WERI-Rb-1 (cell line): Measurements from ENCODE around the gene CEP126.
A peak's percentile ranks its signal among the peaks of the same experiment; 100 is the strongest.

Source experiments
- DNase-seq: peaks from one replicate; pipeline ENCODE4 v3.0.0-alpha.2; 2020
- H3K27ac ChIP-seq: fragments of 250-450 bp; sonication (Bioruptor Pico); 2 replicates; pipeline ENCODE4 v1.5.1; 2020; ENCODE audit warnings: mild to moderate bottlenecking, moderate library complexity
- H3K27me3 ChIP-seq: fragments of 250-450 bp; sonication (Bioruptor Pico); 2 replicates; pipeline ENCODE4 v1.5.1; 2021; ENCODE audit warnings: mild to moderate bottlenecking, low read depth, moderate library complexity; ENCODE audit not compliant: insufficient read depth, severe bottlenecking
- H3K36me3 ChIP-seq: fragments of 250-450 bp; sonication (Bioruptor Pico); 2 replicates; pipeline ENCODE4 v1.5.1; 2020; ENCODE audit warnings: mild to moderate bottlenecking, moderate library complexity
- H3K4me3 ChIP-seq: 2 replicates; pipeline ENCODE4 v1.5.1; 2011; ENCODE audit warnings: low read depth, mild to moderate bottlenecking, control low read depth, low read length
- H3K9me3 ChIP-seq: fragments of 250-450 bp; sonication (Bioruptor Pico); 2 replicates; pipeline ENCODE4 v1.5.1; 2021; ENCODE audit warnings: mild to moderate bottlenecking, moderate library complexity; ENCODE audit not compliant: severe bottlenecking
- TF ChIP-seq, protein P1 (sequence below): IDR thresholded peaks from 2 replicates; pipeline ENCODE4 v1.5.1; 2011; ENCODE audit warnings: low read depth, mild to moderate bottlenecking, control low read depth, inconsistent platforms, low read length

CEP126 gene

GRCh38 chr11:101916422-101916821, 1.6 kb downstream of the CEP126 start, which contains the start of gene ANGPTL5:
Gene ANGPTL5, minus strand, starts transcription at chr11:101916522. Its CDS starts 8,613 bp downstream, at chr11:101907909.
- DNase-seq = no peak
- H3K27ac ChIP-seq = peak within 1 kb of the TSS; percentile 60

DNA sequence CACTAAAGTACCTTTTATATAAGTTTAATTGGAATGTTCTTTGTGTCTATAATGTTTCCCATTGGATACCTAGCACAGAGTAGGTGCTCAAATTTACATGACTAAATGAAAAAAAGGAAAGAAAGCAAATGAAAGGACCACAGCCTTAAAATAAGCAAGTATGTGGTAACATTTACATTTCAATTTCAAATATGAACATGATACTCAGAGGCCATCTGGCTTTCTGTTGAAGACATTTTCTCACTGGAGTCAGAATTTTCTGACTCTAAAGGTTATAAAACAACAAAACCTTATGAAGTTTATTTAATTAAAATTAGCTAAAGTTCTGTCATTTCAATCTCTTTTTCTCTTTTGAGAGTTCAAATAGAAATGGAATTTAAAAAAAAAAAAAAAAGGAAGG, 2.4 kb downstream of the CEP126 start:
- Histone ChIP-seq H3K27ac (no peak overlapping the region), H3K4me3 (no peak overlapping the region), H3K27me3 (no peaks in the 10 kb centered on the region), H3K36me3 (no peaks in the 10 kb centered on the region), H3K9me3 (no peaks in the 10 kb centered on the region)
- TF ChIP-seq, protein P1, sequence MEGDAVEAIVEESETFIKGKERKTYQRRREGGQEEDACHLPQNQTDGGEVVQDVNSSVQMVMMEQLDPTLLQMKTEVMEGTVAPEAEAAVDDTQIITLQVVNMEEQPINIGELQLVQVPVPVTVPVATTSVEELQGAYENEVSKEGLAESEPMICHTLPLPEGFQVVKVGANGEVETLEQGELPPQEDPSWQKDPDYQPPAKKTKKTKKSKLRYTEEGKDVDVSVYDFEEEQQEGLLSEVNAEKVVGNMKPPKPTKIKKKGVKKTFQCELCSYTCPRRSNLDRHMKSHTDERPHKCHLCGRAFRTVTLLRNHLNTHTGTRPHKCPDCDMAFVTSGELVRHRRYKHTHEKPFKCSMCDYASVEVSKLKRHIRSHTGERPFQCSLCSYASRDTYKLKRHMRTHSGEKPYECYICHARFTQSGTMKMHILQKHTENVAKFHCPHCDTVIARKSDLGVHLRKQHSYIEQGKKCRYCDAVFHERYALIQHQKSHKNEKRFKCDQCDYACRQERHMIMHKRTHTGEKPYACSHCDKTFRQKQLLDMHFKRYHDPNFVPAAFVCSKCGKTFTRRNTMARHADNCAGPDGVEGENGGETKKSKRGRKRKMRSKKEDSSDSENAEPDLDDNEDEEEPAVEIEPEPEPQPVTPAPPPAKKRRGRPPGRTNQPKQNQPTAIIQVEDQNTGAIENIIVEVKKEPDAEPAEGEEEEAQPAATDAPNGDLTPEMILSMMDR = no peak
- no peak for DNase-seq

More at GRCh38 chr11:101916422-101916821, 1.6 kb downstream of the CEP126 start, which contains the start of gene ANGPTL5:
- H3K36me3 ChIP-seq = no peaks in the 10 kb centered on the region
- no peaks in the 10 kb centered on the region for H3K9me3 ChIP-seq
- no peaks in the 10 kb centered on the region for H3K27me3 ChIP-seq
- H3K4me3 ChIP-seq = peak within 1 kb of the TSS; percentile 70
- TF ChIP-seq, protein P1 = no peak

- DNase-seq = no peak
- Histone ChIP-seq H3K27me3 (no peaks in the 10 kb centered on the region), H3K4me3 (no peak overlapping the region), H3K27ac (no peak overlapping the region), H3K36me3 (no peaks in the 10 kb centered on the region), H3K9me3 (no peaks in the 10 kb centered on the region)
- TF ChIP-seq, protein P1 = no peak
Observed at GRCh38 chr11:101920992-101921391, 6.2 kb downstream of the CEP126 start.

DNA sequence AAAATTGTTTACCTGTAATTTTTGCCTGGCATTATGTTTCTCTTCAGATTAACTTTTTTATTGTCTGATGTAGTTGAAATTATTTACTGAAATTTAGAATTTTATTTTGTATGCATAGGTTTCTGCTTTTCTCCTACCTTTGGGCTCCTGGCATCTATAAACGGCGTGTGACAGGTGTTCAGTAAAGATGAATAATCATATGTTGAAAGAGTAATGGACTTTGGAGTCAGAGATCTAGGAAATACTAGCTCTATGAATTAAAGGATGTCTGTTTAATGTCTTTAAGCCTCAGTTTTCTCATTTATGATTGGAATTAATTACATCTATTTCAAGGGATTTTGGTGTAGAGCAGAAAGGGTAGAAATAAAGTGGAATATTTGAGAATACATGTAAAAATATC, 8.7 kb downstream of the CEP126 start:
- Histone ChIP-seq H3K4me3 (no peak overlapping the region), H3K27me3 (no peaks in the 10 kb centered on the region), H3K27ac (no peak overlapping the region), H3K36me3 (no peaks in the 10 kb centered on the region), H3K9me3 (no peaks in the 10 kb centered on the region)
- DNase-seq = no peak
- TF ChIP-seq, protein P1 = no peak

DNA sequence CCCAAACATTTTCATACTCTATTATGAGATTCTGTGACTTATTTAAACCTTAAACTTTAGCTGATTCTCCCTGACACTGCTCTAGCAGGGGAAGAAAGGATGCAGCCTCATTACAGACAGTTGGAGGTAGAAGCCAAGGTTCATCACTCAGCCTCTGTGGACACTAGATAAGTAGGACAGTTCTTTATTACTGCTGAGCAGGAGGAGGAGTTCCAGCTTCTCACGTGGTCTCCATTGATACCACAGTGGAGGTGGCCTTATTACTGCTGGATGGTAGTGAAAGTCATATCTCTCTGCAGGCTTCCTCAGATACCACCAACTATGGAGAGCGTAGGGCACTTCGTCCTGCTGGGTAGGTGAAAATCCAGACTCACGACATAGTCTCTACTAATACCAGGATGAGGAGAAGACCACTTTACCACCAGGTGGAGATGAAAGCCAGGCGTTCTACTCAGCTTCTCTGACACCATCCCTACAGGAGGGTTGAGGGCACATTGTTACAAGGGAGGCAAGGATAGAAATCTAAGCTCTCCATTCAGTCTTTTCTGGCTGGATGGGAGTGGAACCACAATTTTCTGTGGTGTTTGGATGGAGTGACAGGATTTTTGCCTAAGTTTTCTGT, 14.6 kb downstream of the CEP126 start:
- Histone ChIP-seq H3K9me3 (no peaks in the 10 kb centered on the region), H3K27ac (no peak overlapping the region), H3K4me3 (no peak overlapping the region), H3K27me3 (no peaks in the 10 kb centered on the region), H3K36me3 (no peaks in the 10 kb centered on the region)
- DNase-seq = no peak
- TF ChIP-seq, protein P1 = no peak

- TF ChIP-seq, protein P1 = no peak
- Histone ChIP-seq H3K4me3 (no peak overlapping the region), H3K27me3 (no peaks in the 10 kb centered on the region), H3K27ac (no peak overlapping the region), H3K36me3 (no peaks in the 10 kb centered on the region), H3K9me3 (no peaks in the 10 kb centered on the region)
- DNase-seq = no peak
Observed at GRCh38 chr11:101931692-101932091, 16.9 kb downstream of the CEP126 start.
